Mesodermal cell (in vitro differentiated cells): ENCODE data around the gene IQGAP2.

Experiments used
- H3K27ac ChIP-seq: 2 replicates; pipeline ENCODE4 v1.7.0; 2013; ENCODE audit warnings: mild to moderate bottlenecking, low read depth, low read length, moderate library complexity; ENCODE audit not compliant: severe bottlenecking
- H3K36me3 ChIP-seq: 2 replicates; pipeline ENCODE4 v1.7.1; 2013; ENCODE audit warnings: mild to moderate bottlenecking, low read length, moderate library complexity; ENCODE audit not compliant: control insufficient read depth, insufficient read depth
- H3K4me1 ChIP-seq: one replicate; pipeline ENCODE4 v1.7.1; 2013; ENCODE audit warnings: mild to moderate bottlenecking, low read length; ENCODE audit not compliant: insufficient read depth, control insufficient read depth, poor library complexity, severe bottlenecking
- H3K4me3 ChIP-seq: 2 replicates; pipeline ENCODE4 v1.7.0; 2013; ENCODE audit warnings: low read length, control low read depth, mild to moderate bottlenecking; ENCODE audit not compliant: insufficient read depth, poor library complexity, severe bottlenecking; ENCODE audit errors: extremely low read depth
- H3K9me3 ChIP-seq: 2 replicates; pipeline ENCODE4 v1.7.1; 2013; ENCODE audit warnings: mild to moderate bottlenecking, low read length, moderate library complexity; ENCODE audit not compliant: control insufficient read depth
- WGBS, 2 experiments: methylation state at CpG; one replicate each; pipeline ENCODE4 v1.1.5; 2013; ENCODE audit warnings: missing lambda C conversion rate in 2 of 2; ENCODE audit not compliant: insufficient coverage in 2 of 2; 5-methylcytosine and 5-hydroxymethylcytosine counted together

IQGAP2 gene

GRCh38 chr5:76490960-76491359 lies 87.9 kb downstream of the IQGAP2 start:
- H3K9me3 ChIP-seq = no peaks in the 10 kb centered on the region
- H3K4me1 ChIP-seq = peaks cover 4% of the 10 kb centered on the region
- no peaks in the 10 kb centered on the region for H3K36me3 ChIP-seq
- no peak overlapping the region for H3K4me3 ChIP-seq
- H3K27ac ChIP-seq = no peak overlapping the region

- H3K4me1 ChIP-seq = peaks cover 4% of the 10 kb centered on the region
- no peak overlapping the region for H3K4me3 ChIP-seq
- no peaks in the 10 kb centered on the region for H3K36me3 ChIP-seq
- no peak overlapping the region for H3K27ac ChIP-seq
- H3K9me3 ChIP-seq = no peaks in the 10 kb centered on the region
- 62 to 80% methylated on average over 5 to 6 of the region's 6 CpGs for WGBS, 2 experiments
Observed at GRCh38 chr5:76492819-76493189, 89.7 kb downstream of the IQGAP2 start.

- Histone ChIP-seq H3K36me3 (no peaks in the 10 kb centered on the region), H3K4me1 (peaks cover 4% of the 10 kb centered on the region), H3K4me3 (no peak overlapping the region), H3K27ac (no peak overlapping the region), H3K9me3 (no peaks in the 10 kb centered on the region)
- 88 to 100% methylated on average over 4 to 6 of the region's 8 CpGs for WGBS, 2 experiments
Observed at GRCh38 chr5:76493190-76493837, 90.2 kb downstream of the IQGAP2 start.

GRCh38 chr5:76494201-76494600 lies 91.1 kb downstream of the IQGAP2 start:
- Histone ChIP-seq H3K9me3 (no peaks in the 10 kb centered on the region), H3K27ac (no peak overlapping the region), H3K4me3 (no peak overlapping the region), H3K36me3 (no peaks in the 10 kb centered on the region), H3K4me1 (peaks cover 4% of the 10 kb centered on the region)
- WGBS, 2 experiments = 93 to 100% methylated on average over 3 of the region's 4 CpGs

- H3K4me3 ChIP-seq = no peak overlapping the region
- no peak overlapping the region for H3K27ac ChIP-seq
- no peaks in the 10 kb centered on the region for H3K36me3 ChIP-seq
- H3K9me3 ChIP-seq = no peaks in the 10 kb centered on the region
- WGBS, 2 experiments = 80 to 100% methylated on average over 1 of the region's 4 CpGs
- H3K4me1 ChIP-seq = no peaks in the 10 kb centered on the region
Observed at GRCh38 chr5:76495870-76496269, 92.8 kb downstream of the IQGAP2 start.

- Histone ChIP-seq H3K27ac (no peak overlapping the region), H3K4me3 (no peak overlapping the region), H3K4me1 (no peaks in the 10 kb centered on the region), H3K36me3 (no peaks in the 10 kb centered on the region), H3K9me3 (no peaks in the 10 kb centered on the region)
- WGBS, 2 experiments = 80% methylated on average over 1 of the region's 4 CpGs
Observed at GRCh38 chr5:76497065-76497460, 94.0 kb downstream of the IQGAP2 start.

GRCh38 chr5:76497986-76498717 lies 95.1 kb downstream of the IQGAP2 start:
- Histone ChIP-seq H3K4me1 (no peaks in the 10 kb centered on the region), H3K36me3 (no peaks in the 10 kb centered on the region), H3K9me3 (no peaks in the 10 kb centered on the region), H3K27ac (no peak overlapping the region), H3K4me3 (no peak overlapping the region)
- 68% methylated on average over 3 of the region's 4 CpGs; no CpG with 5 or more reads in 1 of the 2 experiments for WGBS, 2 experiments

- Histone ChIP-seq H3K9me3 (no peaks in the 10 kb centered on the region), H3K4me1 (no peaks in the 10 kb centered on the region), H3K4me3 (no peak overlapping the region), H3K36me3 (no peaks in the 10 kb centered on the region), H3K27ac (no peak overlapping the region)
- 40% methylated on average over 1 of the region's 2 CpGs; no CpG with 5 or more reads in 1 of the 2 experiments for WGBS, 2 experiments
Observed at GRCh38 chr5:76499507-76500161, 96.5 kb downstream of the IQGAP2 start.

GRCh38 chr5:76500633-76501393 lies 97.7 kb downstream of the IQGAP2 start:
- H3K27ac ChIP-seq = no peak overlapping the region
- no peak overlapping the region for H3K4me3 ChIP-seq
- H3K36me3 ChIP-seq = no peaks in the 10 kb centered on the region
- H3K9me3 ChIP-seq = no peaks in the 10 kb centered on the region
- WGBS, 2 experiments = no CpG with 5 or more reads among the region's 5 CpGs
- H3K4me1 ChIP-seq = no peaks in the 10 kb centered on the region

GRCh38 chr5:76503929-76504328 lies 100.8 kb downstream of the IQGAP2 start:
- Histone ChIP-seq H3K27ac (no peak overlapping the region), H3K36me3 (no peaks in the 10 kb centered on the region), H3K4me3 (no peak overlapping the region), H3K4me1 (no peaks in the 10 kb centered on the region), H3K9me3 (no peaks in the 10 kb centered on the region)
- WGBS, 2 experiments = 90 to 91% methylated on average over 3 of the region's 4 CpGs
